Adipocyte (in vitro differentiated cells): Measurements from ENCODE around the gene GRIP1.
A peak's percentile ranks its signal among the peaks of the same experiment; 100 is the strongest.

Experiments used
- DNase-seq: peaks from one replicate; pipeline ENCODE4 v3.0.0-alpha.2; 2015; ENCODE audit warnings: low read depth
- H3K27me3 ChIP-seq: replicated peaks from 2 replicates; pipeline ENCODE4 v1.7.0; 2013; ENCODE audit warnings: mild to moderate bottlenecking, low read length, moderate library complexity; ENCODE audit not compliant: control insufficient read depth, insufficient read depth
- H3K36me3 ChIP-seq: 2 replicates; pipeline ENCODE4 v1.7.0; 2013; ENCODE audit warnings: low read length, mild to moderate bottlenecking, moderate library complexity; ENCODE audit not compliant: control insufficient read depth, insufficient read depth, severe bottlenecking
- H3K4me1 ChIP-seq: 2 replicates; pipeline ENCODE4 v1.7.0; 2013; ENCODE audit warnings: mild to moderate bottlenecking, low read length, moderate library complexity; ENCODE audit not compliant: control insufficient read depth, insufficient read depth
- H3K4me3 ChIP-seq: 2 replicates; pipeline ENCODE4 v1.7.0; 2013; ENCODE audit warnings: mild to moderate bottlenecking, low read length, moderate library complexity
- H3K9ac ChIP-seq: 2 replicates; pipeline ENCODE4 v1.7.0; 2013; ENCODE audit warnings: mild to moderate bottlenecking, low read length, moderate library complexity
- H3K9me3 ChIP-seq: 2 replicates; pipeline ENCODE4 v1.7.0; 2013; ENCODE audit warnings: mild to moderate bottlenecking, low read length, moderate library complexity; ENCODE audit not compliant: control insufficient read depth

The GRIP1 gene

DNA sequence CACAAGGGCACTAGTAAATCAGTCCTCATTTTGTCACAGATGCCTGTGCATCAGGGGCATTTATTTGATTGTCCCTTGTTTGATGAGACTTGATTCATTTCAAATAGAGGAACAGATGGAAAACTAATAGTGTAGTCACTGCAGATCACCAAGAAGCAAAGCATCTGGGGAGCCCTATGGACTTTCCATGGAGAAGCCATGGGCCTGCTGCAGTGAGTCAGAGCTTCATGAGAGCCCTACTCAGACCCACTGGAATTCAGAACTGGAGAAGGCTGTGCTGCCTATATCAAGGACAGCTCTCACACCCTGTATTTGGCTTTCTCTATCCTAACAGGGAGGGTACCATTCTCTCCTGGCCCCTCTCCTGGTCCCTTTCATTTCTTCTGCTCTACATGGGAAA is 126.2 kb downstream of the GRIP1 start:
- Histone ChIP-seq H3K27me3 (no peaks in the 10 kb centered on the region), H3K36me3 (no peaks in the 10 kb centered on the region), H3K9me3 (peaks cover 9% of the 10 kb centered on the region), H3K4me3 (no peak overlapping the region), H3K4me1 (no peaks in the 10 kb centered on the region), H3K9ac (no peak overlapping the region)
- DNase-seq = peak; percentile 8

DNA sequence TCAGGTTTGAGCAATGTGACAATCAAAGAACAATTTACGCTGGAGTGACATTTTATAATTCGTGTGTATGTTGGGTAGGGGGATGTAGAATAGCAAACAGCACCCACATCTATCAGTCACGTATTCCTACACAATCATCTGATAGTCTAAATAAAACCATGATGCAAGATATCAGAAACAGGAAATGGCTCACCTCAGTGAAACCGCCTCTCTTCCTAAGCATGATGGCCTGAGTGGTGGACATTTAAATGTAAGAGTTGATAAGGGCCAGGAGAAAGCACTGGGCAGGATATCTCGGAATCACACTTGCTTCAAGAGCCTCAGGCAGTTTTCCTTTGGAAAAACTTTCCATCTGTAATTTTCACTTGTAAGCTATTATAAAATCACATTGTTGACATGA is 128.2 kb downstream of the GRIP1 start:
- no peak for DNase-seq
- H3K9ac ChIP-seq = no peak overlapping the region

GRCh38 chr12:66549050-66549389 is 129.9 kb downstream of the GRIP1 start:
- Histone ChIP-seq H3K27me3 (no peaks in the 10 kb centered on the region), H3K36me3 (no peaks in the 10 kb centered on the region), H3K9me3 (no peaks in the 10 kb centered on the region), H3K4me3 (no peak overlapping the region), H3K4me1 (no peaks in the 10 kb centered on the region), H3K9ac (no peak overlapping the region)
- DNase-seq = no peak

More for the DNA sequence above, 128.2 kb downstream of the GRIP1 start:
- no peaks in the 10 kb centered on the region for H3K36me3 ChIP-seq
- no peaks in the 10 kb centered on the region for H3K9me3 ChIP-seq
- H3K27me3 ChIP-seq = no peaks in the 10 kb centered on the region
- no peaks in the 10 kb centered on the region for H3K4me1 ChIP-seq
- H3K4me3 ChIP-seq = no peak overlapping the region

GRCh38 chr12:66548338-66549049 is 130.4 kb downstream of the GRIP1 start:
- no peak for DNase-seq
- Histone ChIP-seq H3K9ac (no peak overlapping the region), H3K27me3 (no peaks in the 10 kb centered on the region), H3K4me1 (no peaks in the 10 kb centered on the region), H3K36me3 (no peaks in the 10 kb centered on the region), H3K9me3 (no peaks in the 10 kb centered on the region), H3K4me3 (no peak overlapping the region)

DNA sequence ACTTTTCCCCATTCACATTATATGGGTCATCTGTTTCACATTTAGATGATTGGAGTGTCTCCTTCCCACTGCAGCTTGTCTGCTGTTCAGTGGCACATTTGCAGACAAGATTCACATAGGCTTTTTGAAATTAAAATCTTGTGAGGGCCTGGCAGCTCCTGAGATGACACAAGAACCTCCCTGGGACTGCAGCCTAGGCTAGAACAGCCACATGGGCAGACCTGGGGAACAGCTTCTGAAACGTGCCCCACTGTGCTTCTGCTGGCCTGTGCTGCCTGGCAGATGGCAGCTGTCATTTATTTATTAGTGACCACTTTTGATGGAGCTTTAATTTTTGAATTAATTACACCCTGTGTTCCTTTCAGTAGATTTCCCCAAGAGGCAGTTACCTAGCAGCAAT is 137.4 kb downstream of the GRIP1 start:
- no peaks in the 10 kb centered on the region for H3K36me3 ChIP-seq
- no peak overlapping the region for H3K9ac ChIP-seq
- DNase-seq = no peak
- no peaks in the 10 kb centered on the region for H3K27me3 ChIP-seq
- no peak overlapping the region for H3K4me3 ChIP-seq
- no peaks in the 10 kb centered on the region for H3K4me1 ChIP-seq
- H3K9me3 ChIP-seq = no peaks in the 10 kb centered on the region

DNA sequence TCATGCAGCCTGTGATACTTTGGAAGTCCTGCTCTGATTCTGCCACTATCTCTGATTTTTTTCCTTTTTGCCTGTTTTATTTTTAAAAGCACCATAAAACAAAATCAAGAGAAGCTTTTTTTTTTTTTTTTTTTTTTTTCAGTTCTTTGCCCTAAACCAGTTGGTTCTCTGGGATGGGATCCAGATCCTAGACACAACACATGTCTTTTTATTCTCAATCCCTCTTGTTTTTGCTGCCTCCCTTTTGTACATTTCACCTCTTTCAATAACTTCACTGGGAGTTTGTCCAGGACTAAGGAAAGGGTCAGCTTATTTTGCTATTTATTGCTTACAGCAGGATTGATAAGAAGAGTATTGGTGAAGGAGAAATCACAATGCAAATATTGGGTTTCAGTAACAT is 139.4 kb downstream of the GRIP1 start:
- Histone ChIP-seq H3K9me3 (no peaks in the 10 kb centered on the region), H3K4me1 (no peaks in the 10 kb centered on the region), H3K36me3 (no peaks in the 10 kb centered on the region), H3K27me3 (no peaks in the 10 kb centered on the region), H3K4me3 (no peak overlapping the region), H3K9ac (no peak overlapping the region)
- no peak for DNase-seq

DNA sequence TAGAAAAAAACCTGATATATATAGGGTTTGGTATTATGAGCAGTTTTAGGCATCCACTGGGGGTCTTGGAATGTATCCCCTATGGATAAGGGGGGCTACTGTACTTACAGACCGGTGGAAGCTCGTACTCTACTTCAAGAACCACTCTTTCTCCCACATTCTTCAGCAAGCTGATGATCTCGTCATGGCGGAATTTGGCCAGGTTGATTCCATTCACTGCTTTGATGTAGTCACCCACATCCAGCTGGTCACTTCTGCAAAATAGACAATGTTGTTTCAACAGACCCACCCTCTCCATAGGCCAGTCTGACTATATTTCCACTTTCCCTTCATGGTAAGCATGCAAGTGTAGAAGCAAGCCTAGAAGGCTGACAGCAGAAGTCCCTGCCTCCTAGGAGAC is 139.9 kb downstream of the GRIP1 start:
- Histone ChIP-seq H3K36me3 (no peaks in the 10 kb centered on the region), H3K9me3 (no peaks in the 10 kb centered on the region), H3K4me1 (no peaks in the 10 kb centered on the region), H3K9ac (no peak overlapping the region), H3K4me3 (no peak overlapping the region), H3K27me3 (no peaks in the 10 kb centered on the region)
- no peak for DNase-seq

- H3K9me3 ChIP-seq = no peaks in the 10 kb centered on the region
- no peak overlapping the region for H3K9ac ChIP-seq
- no peaks in the 10 kb centered on the region for H3K4me1 ChIP-seq
- no peak for DNase-seq
- no peaks in the 10 kb centered on the region for H3K27me3 ChIP-seq
- H3K4me3 ChIP-seq = no peak overlapping the region
- no peaks in the 10 kb centered on the region for H3K36me3 ChIP-seq
Observed at GRCh38 chr12:66537876-66538275, 141.0 kb downstream of the GRIP1 start.

DNA sequence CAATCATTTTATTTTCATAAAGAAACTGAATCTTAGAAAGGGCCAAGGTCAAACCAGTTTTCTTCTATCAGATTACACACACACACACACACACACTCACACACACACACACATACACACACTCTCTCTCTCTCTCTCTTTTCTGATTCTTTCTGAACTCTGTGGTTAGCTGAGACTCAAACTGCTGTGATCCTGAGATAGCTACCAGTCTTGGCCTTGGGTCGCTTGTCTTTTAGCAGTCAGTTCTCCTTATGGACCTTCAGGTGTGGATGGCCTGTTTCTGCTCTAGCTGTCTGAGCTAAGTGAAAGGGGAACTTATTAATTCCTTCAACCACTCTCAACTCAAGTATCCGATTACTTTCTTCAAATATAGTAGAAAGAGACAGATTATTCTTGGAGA is 145.1 kb downstream of the GRIP1 start:
- H3K9me3 ChIP-seq = no peaks in the 10 kb centered on the region
- no peak for DNase-seq

DNA sequence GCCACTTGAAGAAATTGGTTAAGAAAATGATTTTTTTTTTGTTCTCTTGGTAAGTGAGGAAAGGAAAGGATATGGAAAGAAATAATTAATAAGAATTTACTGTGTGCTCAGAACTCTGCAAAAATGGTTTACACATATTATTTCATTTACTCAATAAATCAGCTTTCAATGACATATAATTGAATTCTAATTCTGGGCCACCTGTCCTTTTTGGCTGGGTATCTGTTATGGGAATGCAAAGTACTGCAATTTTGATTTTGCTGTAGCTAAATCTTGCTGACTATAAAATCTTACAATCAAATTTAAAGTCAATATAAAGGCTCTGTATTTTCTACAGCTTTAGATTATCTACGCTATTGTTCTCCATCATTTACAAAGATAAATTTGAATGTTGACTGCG is 147.1 kb downstream of the GRIP1 start:
- Histone ChIP-seq H3K4me3 (no peak overlapping the region), H3K27me3 (no peaks in the 10 kb centered on the region), H3K9me3 (no peaks in the 10 kb centered on the region), H3K4me1 (no peaks in the 10 kb centered on the region), H3K9ac (no peak overlapping the region), H3K36me3 (no peaks in the 10 kb centered on the region)
- no peak for DNase-seq

More for the DNA sequence above, 145.1 kb downstream of the GRIP1 start:
- H3K4me3 ChIP-seq = no peak overlapping the region
- H3K27me3 ChIP-seq = no peaks in the 10 kb centered on the region
- H3K4me1 ChIP-seq = no peaks in the 10 kb centered on the region
- H3K36me3 ChIP-seq = no peaks in the 10 kb centered on the region
- no peak overlapping the region for H3K9ac ChIP-seq

DNA sequence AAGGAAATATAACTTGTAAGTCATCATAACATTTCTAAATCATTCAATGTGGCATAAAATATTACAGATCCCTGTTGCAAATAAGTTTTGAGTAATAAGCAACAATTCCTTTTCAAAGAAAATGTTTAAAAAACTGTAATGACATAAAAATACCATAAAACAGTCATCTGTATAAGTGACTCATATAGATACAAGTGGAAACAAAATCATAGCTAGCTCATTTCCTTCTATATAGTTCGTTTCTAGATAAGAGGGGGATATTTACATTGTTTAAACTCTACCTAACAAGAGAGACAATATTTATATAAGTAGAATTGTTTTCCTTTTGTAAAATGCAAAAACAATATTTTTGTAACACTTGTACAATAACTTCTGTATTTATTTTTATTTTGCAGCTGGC is 148.9 kb downstream of the GRIP1 start:
- Histone ChIP-seq H3K4me1 (no peaks in the 10 kb centered on the region), H3K27me3 (no peaks in the 10 kb centered on the region), H3K9ac (no peak overlapping the region), H3K4me3 (no peak overlapping the region), H3K9me3 (no peaks in the 10 kb centered on the region), H3K36me3 (no peaks in the 10 kb centered on the region)
- no peak for DNase-seq

- Histone ChIP-seq H3K9me3 (no peaks in the 10 kb centered on the region), H3K36me3 (no peaks in the 10 kb centered on the region), H3K4me1 (peaks cover 3% of the 10 kb centered on the region), H3K4me3 (no peak overlapping the region), H3K9ac (no peak overlapping the region), H3K27me3 (no peaks in the 10 kb centered on the region)
- DNase-seq = no peak
Observed at GRCh38 chr12:66516561-66516960, 162.3 kb downstream of the GRIP1 start.
